ENCODE data around the gene ARID5A. TPM values are rescaled to one million over a fixed set of nuclear protein-coding genes. Genes with fewer than 3 reads are reported as not detected.

The ARID5A gene
- total RNA-seq, 1 donor from 2014 or later: 50.9 TPM

DNA sequence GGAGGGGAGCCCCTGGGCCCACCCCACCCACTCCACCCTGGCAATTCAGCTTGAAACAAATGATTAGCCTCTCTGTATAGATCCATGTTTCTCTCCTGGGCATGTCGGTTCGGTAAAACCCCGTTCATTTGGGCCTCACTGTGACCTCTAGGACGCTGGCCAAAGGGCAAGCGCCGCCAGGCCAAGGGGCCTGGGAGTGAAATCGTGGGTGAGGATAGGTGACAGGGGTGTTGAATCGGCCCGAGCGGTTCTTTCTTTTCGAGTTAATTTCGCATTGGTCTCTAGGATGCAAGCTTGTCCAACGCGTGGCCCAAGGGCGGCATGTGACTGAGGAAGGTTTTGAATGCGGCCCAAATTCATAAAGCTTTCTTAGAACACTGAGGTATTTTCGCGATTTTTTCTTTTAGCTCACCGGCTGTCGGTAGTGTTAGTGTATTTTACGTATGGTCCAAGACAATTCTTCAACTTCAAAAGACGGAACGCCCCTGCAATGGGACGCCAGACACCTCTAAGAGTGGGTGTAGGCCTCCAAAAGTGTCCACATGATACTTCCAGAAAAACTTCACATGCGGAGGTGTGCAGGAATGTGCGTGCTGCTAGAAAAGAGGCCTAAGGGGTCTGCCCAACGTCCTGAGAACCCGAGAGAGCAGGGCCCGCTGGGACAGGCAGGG, 9.8 kb upstream of the ARID5A start:
- no peak for DNase-seq (ENCODE audit: low spot score)

DNA sequence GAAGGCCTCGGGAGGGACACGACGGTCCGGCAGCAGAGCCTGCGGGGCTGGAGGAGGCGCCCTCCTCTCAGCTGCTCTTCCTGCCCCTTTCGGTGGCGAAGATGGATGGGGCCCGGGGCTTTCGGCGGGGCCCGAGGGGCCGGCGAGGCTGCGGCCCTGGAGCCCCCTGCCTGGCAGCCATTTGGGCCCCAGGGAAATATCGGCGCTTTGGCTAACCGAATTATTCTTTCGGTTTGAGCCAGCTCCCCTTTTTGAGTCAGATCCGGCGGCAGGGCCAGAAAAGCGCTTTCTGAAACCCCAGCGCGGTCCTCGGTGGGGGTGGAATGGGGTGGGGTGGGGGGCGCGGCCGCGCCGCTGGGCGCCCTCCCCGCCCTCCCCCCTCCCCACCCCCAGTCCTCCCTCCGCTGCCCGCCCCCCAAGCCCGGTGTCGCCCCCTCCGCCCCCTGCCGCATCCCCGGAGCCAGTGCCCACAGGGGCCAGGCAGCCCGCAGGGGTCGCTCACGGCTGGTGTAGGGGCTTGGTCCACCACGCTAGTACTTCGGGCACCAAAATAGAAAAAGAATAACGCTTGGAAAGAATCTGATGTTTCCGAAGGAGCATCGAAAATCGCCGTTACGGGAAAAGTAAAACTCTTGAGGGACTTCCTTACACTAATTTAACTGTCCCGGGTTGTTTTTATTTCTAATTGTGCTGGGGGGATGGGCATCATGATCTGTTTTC, 9.1 kb upstream of the ARID5A start:
- DNase-seq (ENCODE audit: low spot score): no peak

DNA sequence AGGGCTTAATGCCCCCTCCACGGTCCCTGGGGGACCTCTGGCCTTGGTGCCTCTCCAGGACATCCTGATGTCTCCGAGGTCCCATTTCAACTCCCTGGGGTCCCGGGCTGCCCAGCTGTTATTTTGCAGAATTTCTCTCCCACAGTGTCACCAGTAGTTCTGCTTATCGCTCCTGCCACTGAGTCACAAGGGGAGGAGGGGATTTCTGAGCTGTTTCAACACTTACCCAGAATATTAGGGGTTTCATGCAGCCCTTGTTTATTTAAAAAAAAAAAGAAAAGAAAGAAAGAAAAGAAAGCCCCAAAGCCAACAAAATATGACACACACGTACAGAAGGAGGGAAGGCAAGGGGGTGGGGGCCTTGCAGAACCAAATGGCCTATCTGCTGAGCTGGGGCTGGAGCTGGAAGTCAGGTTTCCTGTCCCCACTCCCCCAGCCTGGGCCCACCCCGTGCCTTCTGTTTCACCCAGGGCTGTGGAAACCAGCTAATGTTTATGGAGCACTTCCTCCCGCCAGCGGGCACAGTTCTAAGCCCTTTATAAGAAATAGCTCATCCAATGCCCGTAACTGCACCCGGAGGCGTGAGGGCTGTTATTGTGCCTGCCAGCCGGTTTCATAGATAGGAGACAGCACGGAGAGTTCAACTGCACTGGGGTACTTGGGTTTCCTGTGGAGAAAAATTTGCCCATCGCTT, 8.4 kb upstream of the ARID5A start:
- DNase-seq (ENCODE audit: low spot score): no peak

DNA sequence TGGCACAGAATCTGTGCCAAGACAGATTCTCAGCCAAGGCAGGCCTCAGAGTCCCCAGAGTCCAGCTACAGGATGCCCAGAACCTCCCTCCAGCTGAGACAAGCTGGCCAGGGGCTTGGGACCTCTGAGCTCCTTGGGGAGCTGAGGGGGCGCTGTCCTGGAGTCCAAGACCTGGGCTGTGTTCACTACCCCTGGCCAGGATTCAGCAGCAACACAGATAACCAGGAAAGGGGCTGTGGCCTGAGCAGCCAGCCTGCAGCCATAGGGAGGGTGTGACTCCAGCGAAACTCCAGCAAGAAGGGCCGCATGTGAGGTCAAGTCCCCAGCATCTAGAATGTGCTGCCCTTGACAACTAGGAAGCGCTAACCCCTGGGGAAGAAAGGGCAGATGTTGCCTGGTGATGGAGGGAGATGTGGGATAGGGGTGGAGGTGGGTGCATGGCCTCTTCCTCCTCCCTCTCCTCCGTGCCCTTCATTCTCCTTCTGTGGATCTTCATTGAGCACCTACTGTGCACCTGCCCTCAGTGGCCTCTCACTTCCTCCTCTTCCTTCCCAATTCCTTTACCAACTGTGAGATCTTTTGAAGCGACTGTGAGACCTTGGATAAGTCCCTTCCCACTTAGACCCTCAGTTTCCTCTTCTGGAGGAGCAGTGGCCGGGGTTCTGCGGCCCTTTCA, 7.7 kb upstream of the ARID5A start:
- no peak for DNase-seq (ENCODE audit: low spot score)

DNA sequence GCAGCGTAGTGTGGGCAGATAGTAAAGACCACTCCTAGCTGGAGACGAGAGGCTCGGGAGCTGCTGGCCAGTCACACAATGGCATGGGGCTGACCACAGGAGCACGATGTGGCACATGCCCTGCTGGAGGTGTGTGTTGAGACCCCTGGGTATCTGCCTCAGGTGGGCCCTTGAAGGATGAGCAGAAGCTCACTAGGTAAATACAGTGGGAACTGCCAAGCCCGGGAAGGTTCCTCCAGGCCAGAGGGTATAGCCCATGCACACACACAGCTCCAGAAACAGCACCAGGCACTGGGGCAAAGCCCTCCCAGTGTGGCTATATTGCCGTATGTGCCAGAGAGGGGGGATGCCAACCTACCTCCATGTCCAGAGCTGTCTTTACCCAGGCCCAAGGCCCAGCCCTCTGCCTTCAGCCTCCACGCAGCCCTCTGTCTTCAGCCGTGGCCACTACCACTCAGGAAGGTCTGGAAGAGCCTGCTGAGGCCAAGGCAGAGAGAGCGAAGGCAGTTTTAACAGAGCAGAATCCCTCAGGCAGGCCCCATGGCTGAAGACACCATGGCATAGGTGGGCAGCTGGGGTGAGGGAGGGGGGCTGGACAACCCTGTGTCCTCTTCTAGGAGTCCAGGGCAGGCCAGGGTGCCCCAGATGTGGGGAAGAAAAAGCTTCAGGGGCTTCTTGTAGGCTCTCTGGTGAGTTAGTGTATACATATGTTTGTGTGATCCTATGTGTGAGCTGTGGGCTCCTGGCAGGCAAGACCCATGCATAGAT, 7.0 kb upstream of the ARID5A start:
- DNase-seq (ENCODE audit: low spot score): no peak

DNA sequence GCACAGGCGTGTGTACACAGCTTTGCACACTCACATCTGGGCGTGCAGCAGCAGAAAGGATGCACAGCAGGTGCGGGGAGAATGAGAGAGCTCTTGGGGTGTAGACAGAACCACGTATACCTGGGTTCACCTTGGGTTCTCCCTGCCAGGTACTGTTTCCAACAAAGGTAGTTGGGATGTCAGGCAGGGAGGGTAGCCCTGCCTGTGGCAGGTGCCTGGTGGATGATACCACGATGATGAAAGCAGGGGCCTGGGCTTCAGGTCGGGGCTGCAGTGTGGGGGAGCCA, 6.5 kb upstream of the ARID5A start:
- DNase-seq (ENCODE audit: low spot score): no peak

DNA sequence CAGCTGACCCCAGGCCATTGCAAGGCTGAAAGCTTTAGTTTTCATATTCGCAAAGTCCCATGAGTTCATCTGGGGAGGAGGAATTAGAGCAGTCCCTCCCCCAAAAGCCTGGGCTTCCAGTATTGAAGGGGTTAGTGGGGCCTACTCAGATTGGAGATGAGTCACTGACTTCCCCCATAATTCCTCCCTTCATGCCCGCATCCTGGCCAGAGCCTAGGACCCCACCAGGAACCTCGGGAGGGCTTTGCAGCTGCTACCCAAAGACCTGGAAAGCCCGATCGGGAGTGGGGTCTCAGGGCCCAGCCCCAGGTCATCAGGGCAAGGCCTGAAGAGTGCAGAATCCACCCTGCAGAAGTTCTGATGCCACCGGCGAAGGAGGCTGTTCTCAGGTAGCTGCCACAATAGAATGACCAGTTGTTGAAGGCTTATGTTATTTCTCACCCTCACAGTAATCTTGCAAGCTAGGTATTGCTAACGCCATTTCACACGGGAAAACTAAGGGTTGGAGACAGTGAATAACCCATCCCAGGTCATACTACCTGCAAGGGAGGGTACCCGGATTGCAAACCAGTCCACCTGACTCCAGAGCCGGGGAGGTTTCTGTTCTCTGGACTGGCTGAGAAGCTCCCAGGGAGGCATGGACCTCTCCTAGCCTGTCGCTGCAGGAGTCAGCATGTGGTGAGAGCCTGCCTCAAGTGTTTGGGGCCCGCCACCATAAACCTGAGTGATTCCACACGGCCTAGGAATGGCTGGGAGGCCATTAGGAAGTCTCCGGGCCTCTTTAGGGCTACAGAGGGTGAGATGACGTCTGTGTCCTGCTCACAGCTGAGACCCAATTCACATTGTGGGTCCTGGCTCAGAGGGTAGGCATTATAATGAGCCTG, 5.8 kb upstream of the ARID5A start:
- no peak for DNase-seq (ENCODE audit: low spot score)

DNA sequence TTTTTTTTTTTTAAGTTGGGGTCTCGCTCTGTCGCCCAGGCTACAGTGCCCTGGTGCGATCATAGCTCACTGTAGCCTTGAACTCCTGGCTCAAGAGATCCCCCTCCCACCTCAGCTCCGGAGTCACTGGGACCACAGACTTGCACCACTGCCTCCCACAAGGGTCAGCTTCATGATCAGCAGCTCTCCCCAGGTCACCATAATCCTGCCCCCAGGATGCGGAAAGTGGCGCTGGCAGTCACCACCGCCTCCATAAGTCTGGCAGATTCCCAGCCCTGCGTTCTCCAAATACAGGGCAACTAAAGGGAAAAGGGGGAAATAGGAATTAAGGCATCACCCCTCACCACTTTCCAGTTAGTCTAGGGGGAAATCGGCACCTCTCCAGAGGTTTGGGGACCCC, 5.2 kb upstream of the ARID5A start:
- no peak for DNase-seq (ENCODE audit: low spot score)

DNA sequence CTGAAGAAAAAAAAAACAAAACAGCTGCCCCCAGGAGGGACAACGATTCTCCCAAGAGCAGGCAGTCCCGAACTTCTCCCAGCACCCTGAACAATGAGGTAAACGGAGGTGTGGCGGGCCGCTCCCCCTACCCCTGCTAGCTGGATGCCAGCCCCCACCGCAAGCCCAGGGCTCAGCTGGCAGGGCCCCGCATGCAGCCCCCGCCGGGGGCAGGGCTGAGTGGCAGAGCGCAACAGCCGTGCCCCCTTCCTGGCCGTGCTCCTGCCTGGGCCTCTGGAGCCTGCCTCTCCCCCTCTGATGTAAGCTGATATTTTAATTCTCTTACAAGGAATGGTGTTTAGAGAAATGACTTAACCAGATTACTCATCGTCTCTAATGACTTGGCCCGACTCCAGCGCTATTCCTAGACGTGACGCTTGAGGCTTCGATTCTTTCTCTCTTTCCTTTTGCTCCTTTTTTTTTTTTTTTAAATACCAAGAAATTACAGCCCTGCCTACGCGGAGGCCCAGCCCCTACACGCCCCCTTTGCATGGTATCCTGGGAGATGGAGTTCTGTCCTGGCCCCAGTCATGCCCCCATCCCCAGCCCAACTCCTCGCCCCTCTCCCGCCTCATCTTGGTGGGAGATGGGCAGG, 4.6 kb upstream of the ARID5A start:
- no peak for DNase-seq (ENCODE audit: low spot score)

DNA sequence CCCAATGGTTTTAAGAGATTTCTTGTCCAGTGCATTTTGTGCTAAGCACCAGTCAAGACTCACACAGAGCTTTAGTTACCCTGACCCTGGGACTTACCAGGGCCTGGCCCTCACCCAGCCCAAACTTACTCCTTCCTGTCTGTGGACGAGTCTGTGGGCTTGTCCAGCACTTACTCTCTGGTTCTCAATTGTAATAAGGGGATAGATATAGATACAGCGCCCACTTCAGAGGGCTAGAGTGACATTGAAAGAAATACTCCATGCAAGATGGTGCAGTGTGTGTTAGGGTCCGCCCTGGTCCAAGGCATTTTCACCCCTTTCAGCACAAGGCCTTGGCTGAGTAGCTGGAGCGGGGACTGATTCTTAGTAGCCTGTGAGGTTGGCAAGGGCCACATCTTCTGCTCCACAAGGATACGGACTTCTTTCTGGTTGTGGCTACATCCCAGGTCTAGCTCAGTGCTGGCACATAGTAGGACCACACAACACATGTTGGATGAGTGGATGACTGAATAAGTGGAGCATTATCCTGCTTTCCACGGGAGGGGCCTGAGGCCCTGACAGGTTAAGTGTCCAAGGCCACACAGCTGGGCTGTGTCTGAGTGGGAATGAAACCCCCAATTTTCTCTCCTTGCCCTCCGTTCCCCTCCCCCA, 3.8 kb upstream of the ARID5A start:
- no peak for DNase-seq (ENCODE audit: low spot score)

DNA sequence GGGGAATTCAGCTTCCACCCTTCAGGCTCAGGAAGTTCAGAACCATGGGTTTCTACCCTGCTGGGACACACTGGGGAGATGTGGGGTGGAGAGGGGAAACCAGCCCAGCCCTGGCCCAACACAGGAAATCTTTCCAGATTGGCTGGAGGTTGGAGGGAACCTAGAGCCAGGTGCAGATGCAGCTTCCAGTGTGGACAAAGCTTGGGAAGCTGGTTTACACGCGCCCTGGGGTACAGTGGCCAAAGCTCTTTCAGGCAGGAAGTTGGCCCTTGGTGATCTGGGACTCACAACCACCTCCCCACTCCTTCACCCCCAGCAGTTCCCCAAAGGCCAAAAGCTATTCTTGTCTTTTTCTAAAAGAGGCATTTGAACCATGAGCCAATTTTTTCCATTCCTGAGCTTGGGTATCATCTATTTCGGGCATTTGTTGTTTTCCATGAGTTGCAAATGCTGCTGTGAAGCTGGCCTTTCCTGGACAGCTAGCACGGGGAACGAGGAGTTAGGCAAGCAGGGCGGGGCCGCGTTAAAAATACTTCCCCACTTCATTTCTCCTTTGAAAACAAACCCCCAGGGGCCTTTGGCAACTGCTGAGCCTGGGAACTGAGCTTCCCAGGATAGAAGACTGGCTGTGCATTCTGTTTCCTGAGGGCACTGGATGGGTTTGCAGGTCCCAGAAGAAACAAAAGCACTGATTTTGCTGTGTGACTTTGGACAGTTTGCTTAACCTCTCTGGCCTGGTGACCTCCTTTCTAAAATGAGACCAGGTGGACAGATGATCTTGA, 3.1 kb upstream of the ARID5A start:
- DNase-seq (ENCODE audit: low spot score): no peak

DNA sequence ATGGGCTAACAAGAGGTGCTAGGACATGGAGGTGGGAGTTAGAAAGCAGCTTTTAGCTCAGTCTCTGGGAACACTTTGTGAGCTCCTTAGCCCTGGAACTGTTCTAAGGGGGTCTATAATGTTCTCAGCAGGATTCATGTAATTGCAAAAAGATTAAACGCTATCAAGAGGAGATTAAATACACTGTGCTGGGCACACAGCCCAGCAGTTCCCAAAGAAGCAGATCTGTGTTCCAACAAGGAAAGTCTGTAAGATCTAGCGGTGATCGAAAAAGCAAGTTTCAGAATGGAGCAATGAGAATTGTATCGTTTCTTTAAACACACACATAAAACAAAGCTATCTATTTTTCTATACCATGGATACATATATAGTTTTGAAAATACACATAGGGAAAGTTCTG, 2.4 kb upstream of the ARID5A start:
- DNase-seq (ENCODE audit: low spot score): no peak

DNA sequence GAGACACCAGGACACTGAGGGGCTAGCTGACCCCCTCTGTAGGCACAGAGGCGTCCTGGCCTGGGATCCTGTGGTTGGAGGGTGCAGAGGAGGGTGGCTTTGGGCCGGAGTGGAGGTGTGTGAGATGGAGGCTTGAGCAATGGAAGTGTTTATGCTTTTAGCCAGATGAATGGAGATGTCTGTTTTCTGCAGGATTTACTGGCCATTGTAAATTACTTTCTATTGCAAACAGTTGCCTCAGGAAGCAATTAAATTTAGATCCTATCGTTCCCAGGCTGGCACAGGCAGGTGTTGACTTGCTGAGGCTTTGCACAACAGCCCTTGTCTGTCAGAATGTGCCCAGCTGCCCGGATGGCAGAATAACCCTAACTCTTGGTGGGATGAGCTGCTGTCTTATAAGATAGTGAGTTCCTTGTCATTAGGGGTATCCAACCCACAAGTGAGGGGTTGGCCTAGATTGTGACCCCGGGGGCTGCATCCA, 1.8 kb upstream of the ARID5A start:
- no peak for DNase-seq (ENCODE audit: low spot score)

DNA sequence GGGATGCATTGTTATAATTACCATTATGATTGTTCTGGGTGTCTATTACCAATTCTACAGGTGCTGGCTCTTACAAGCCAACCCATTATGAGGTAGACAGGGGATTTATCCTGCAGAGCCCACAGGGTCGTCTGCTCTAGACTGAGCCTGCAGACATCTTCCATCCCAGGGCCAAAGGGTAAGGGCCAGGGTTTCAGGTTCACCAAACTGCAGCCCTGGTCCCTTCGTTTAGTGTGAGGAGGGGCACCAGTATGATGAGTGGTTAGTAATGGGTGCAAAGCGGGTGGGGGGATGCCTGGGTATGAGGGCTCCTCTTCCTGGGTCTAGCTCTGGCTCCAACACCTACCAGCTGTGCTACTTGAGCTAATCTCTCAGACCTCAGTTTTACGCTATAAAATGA, 1.2 kb upstream of the ARID5A start:
- no peak for DNase-seq (ENCODE audit: low spot score)

DNA sequence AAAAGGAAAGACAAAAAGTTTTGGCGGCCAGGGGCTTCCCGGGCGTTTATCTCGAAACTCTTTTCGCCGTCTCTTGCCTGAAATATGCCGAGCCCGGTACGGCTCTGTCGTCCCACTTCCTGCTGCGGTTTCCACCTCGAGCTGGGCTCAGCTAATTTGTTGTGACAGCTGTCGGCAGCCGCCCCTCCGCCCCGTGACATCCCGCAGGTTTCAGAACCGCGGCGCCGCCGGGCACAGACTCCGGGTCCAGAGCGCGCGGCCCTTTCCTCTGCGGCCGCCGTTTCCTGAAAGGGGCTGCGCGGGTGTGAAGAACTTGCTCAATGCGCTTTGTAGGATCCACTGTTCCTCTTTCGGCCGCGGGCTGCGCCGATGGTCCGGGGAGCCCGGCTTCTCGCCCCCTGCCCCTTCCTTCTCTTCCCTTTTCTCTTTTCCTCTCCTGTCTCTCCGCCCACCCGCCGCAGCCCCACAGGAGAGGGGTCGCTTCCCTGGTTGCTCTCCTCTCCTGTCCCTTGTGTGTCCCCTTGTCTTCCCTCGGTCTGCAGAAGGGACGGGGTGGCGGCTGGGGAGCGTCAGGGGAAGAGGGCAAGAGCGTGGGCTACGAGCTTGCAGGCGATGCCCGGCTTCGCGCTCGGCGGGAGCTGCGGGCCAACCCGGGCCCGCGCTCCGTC, 648 bp downstream of the ARID5A start:
- no peak for DNase-seq (ENCODE audit: low spot score)

DNA sequence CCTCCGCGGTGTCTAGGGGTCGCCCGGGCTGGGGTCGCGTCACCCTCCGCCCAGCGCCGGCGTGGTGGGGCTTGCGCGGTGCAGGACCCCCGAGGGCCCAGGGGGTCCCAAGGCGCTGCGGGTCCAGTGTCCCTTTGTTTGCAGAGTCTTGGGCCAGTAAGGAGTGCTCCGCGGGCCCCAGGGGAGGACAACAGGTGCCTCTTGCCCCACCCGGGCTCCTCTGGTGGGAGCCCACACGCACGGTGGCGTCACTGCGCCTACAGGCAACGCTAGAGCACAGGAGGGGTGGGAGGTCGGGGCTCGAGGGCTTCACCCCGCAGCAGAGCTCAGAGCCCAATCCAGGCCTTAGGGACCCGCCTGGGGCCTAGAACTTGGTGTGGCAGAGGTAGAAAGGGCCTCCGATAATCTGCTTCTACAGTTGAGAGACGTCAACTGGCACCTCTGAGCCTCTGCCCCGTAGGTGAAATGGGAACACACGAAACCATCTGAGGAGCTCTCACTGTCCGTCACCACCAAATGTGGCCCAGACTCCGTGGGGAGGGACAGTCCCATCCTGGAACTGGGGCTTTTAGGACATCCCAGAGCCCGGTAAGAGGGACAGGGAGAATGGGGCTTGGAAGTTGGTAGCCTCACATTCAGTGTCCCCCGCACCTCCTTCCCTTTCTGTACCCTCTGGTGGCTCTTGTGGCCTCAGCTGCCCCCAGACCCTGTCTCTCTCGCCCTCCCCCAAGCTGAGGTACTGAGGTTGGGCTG, 1.4 kb downstream of the ARID5A start:
- no peak for DNase-seq (ENCODE audit: low spot score)

All from mesenteric fat pad (tissue), 1 donor.